Mesenchymal stem cell (in vitro differentiated cells and primary cell): Measurements from ENCODE around the gene GPC1.

Experiments
- DNase-seq: peaks from one replicate; pipeline ENCODE4 v3.0.0-alpha.2; 2013
- H2AFZ ChIP-seq: one replicate; pipeline ENCODE4 v1.6.1; 2013; ENCODE audit warnings: low read depth, mild to moderate bottlenecking, control low read depth, inconsistent platforms, low read length, moderate library complexity
- H2AK5ac ChIP-seq: 2 replicates; pipeline ENCODE4 v1.6.1; 2013; ENCODE audit warnings: low read length, moderate library complexity, mild to moderate bottlenecking, inconsistent platforms; ENCODE audit not compliant: severe bottlenecking
- H2BK120ac ChIP-seq: one replicate; pipeline ENCODE4 v1.6.1; 2013; ENCODE audit warnings: low read depth, mild to moderate bottlenecking, inconsistent platforms, low read length, moderate library complexity
- H2BK12ac ChIP-seq, 2 experiments: one replicate each; pipeline ENCODE4 v1.6.1; 2013; ENCODE audit warnings: inconsistent platforms in 2 of 2, low read length in 2 of 2, mild to moderate bottlenecking in 2 of 2, moderate library complexity in 2 of 2, control low read depth in 1 of 2
- H2BK15ac ChIP-seq: one replicate; pipeline ENCODE4 v1.6.1; 2013; ENCODE audit warnings: mild to moderate bottlenecking, low read depth, inconsistent platforms; ENCODE audit not compliant: poor library complexity, severe bottlenecking
- H2BK5ac ChIP-seq: 2 replicates; pipeline ENCODE4 v1.6.1; 2013; ENCODE audit warnings: low read depth, mild to moderate bottlenecking, low read length, control low read depth, inconsistent platforms; ENCODE audit not compliant: poor library complexity, severe bottlenecking
- H3K14ac ChIP-seq, 2 experiments: one replicate each; pipeline ENCODE4 v1.6.1; 2013; ENCODE audit warnings: inconsistent platforms in 2 of 2, low read length in 2 of 2, control low read depth in 1 of 2, mild to moderate bottlenecking in 1 of 2, moderate library complexity in 1 of 2
- H3K18ac ChIP-seq, 2 experiments: one replicate each; pipeline ENCODE4 v1.6.1; 2013; ENCODE audit warnings: inconsistent platforms in 2 of 2, low read length in 2 of 2, control low read depth in 1 of 2, low read depth in 1 of 2, mild to moderate bottlenecking in 1 of 2
- H3K23ac ChIP-seq, 2 experiments: one replicate each; pipeline ENCODE4 v1.6.1; 2013; ENCODE audit warnings: inconsistent platforms in 2 of 2, low read length in 2 of 2, mild to moderate bottlenecking in 2 of 2, moderate library complexity in 2 of 2, control low read depth in 1 of 2
- H3K27ac ChIP-seq: 2 replicates; pipeline ENCODE4 v1.5.1; 2013; ENCODE audit warnings: mild to moderate bottlenecking, moderate library complexity, low read length, control low read depth, inconsistent platforms; ENCODE audit not compliant: poor library complexity, severe bottlenecking
- H3K27me3 ChIP-seq, 2 experiments: 2 replicates each; pipeline versions ENCODE4 v1.6.1 to v1.7.0; 2013; ENCODE audit warnings: low read length in 2 of 2, mild to moderate bottlenecking in 2 of 2, moderate library complexity in 2 of 2, control low read depth in 1 of 2, inconsistent platforms in 1 of 2; ENCODE audit not compliant: control insufficient read depth in 1 of 2, insufficient read depth in 1 of 2
- H3K36me3 ChIP-seq, 2 experiments: 2 replicates each; pipeline versions ENCODE4 v1.6.1 to v1.7.0; 2013; ENCODE audit warnings: low read length in 2 of 2, control low read depth in 1 of 2, inconsistent platforms in 1 of 2, low read depth in 1 of 2, mild to moderate bottlenecking in 1 of 2; ENCODE audit not compliant: insufficient read depth in 2 of 2, control insufficient read depth in 1 of 2
- H3K4ac ChIP-seq, 2 experiments: one replicate each; pipeline ENCODE4 v1.6.1; 2013; ENCODE audit warnings: inconsistent platforms in 2 of 2, low read length in 2 of 2, mild to moderate bottlenecking in 2 of 2, moderate library complexity in 2 of 2, control low read depth in 1 of 2, low read depth in 1 of 2
- H3K4me1 ChIP-seq: 2 replicates; pipeline ENCODE4 v1.6.1; 2013; ENCODE audit warnings: low read depth, low read length, control low read depth; ENCODE audit not compliant: control insufficient read depth, insufficient read depth
- H3K4me2 ChIP-seq: 2 replicates; pipeline ENCODE4 v1.6.1; 2013; ENCODE audit warnings: low read length, mild to moderate bottlenecking, inconsistent platforms; ENCODE audit not compliant: poor library complexity, severe bottlenecking
- H3K4me3 ChIP-seq, 2 experiments: 2 replicates each; pipeline versions ENCODE4 v1.5.1 to v1.7.0; 2013; ENCODE audit warnings: low read length in 2 of 2, mild to moderate bottlenecking in 2 of 2, control low read depth in 1 of 2, low read depth in 1 of 2; ENCODE audit not compliant: insufficient read depth in 1 of 2
- H3K79me1 ChIP-seq: replicated peaks from 2 replicates; pipeline ENCODE4 v1.6.1; 2013; ENCODE audit warnings: mild to moderate bottlenecking, control low read depth, low read length, inconsistent platforms; ENCODE audit not compliant: poor library complexity, severe bottlenecking
- H3K9ac ChIP-seq: 2 replicates; pipeline ENCODE4 v1.7.0; 2013; ENCODE audit warnings: mild to moderate bottlenecking, low read length, moderate library complexity
- H3K9me3 ChIP-seq: 2 replicates; pipeline ENCODE4 v1.7.0; 2013; ENCODE audit warnings: mild to moderate bottlenecking, low read length; ENCODE audit not compliant: control insufficient read depth
- H4K8ac ChIP-seq: one replicate; pipeline ENCODE4 v1.6.1; 2013; ENCODE audit warnings: inconsistent platforms, mild to moderate bottlenecking, low read length, moderate library complexity
- H4K91ac ChIP-seq: one replicate; pipeline ENCODE4 v1.6.1; 2013; ENCODE audit warnings: mild to moderate bottlenecking, low read length, inconsistent platforms
- WGBS: methylation state at CpG from one replicate; pipeline ENCODE4 v1.1.7; 2013; ENCODE audit warnings: mixed read lengths; 5-methylcytosine and 5-hydroxymethylcytosine counted together

The GPC1 gene

GRCh38 chr2:240436683-240437550, 1.5 kb downstream of the GPC1 start:
- Histone ChIP-seq H3K4ac (no peak overlapping the region), H2BK120ac (no peak overlapping the region), H3K4me3 (peak overlapping the region; percentile 70 to 79), H3K4me2 (peak overlapping the region; percentile 87), H3K36me3 (peaks cover 0 to 16% of the 10 kb centered on the region in 2 experiments), H3K9ac (peak overlapping the region; percentile 81), H2BK15ac (no peak overlapping the region), H3K27me3 (peaks cover 0 to 4% of the 10 kb centered on the region in 2 experiments), H3K23ac (peak overlapping the region; percentile 63 to 84), H4K8ac (no peak overlapping the region), H3K14ac (no peak overlapping the region), H4K91ac (no peak overlapping the region), H3K4me1 (peaks cover 37% of the 10 kb centered on the region), H2BK12ac (no peak overlapping the region), H2BK5ac (no peak overlapping the region), H3K9me3 (no peaks in the 10 kb centered on the region), H3K27ac (no peak overlapping the region), H3K18ac (no peak overlapping the region), H3K79me1 (peaks cover 44% of the 10 kb centered on the region), H2AFZ (no peak overlapping the region), H2AK5ac (no peak overlapping the region)
- DNase-seq, result peak; percentile 33
- 31% methylated on average over 43 of the region's 45 CpGs for WGBS

- Histone ChIP-seq H3K4me3 (peak overlapping the region in 1 of 2 experiments; percentile 79), H3K23ac (no peak overlapping the region), H3K79me1 (peaks cover 50% of the 10 kb centered on the region), H3K4ac (no peak overlapping the region), H2BK12ac (no peak overlapping the region), H2BK15ac (no peak overlapping the region), H3K18ac (no peak overlapping the region), H2AFZ (no peak overlapping the region), H2AK5ac (no peak overlapping the region), H3K27me3 (peaks cover 0 to 4% of the 10 kb centered on the region in 2 experiments), H2BK5ac (no peak overlapping the region), H3K14ac (peak overlapping the region in 1 of 2 experiments; percentile 35), H4K91ac (no peak overlapping the region), H3K36me3 (peaks cover 0 to 22% of the 10 kb centered on the region in 2 experiments), H3K4me2 (no peak overlapping the region), H3K9ac (peak overlapping the region; percentile 81), H3K9me3 (no peaks in the 10 kb centered on the region), H3K27ac (no peak overlapping the region), H2BK120ac (no peak overlapping the region), H3K4me1 (peaks cover 37% of the 10 kb centered on the region), H4K8ac (no peak overlapping the region)
- DNase-seq, result no peak
- 100% methylated on average over 2 of the region's 2 CpGs for WGBS
Observed at GRCh38 chr2:240437551-240437860, 2.0 kb downstream of the GPC1 start.

- Histone ChIP-seq H3K23ac (no peak overlapping the region), H3K9ac (peak overlapping the region; percentile 81), H3K4me2 (no peak overlapping the region), H3K4ac (no peak overlapping the region), H3K9me3 (no peaks in the 10 kb centered on the region), H2BK15ac (no peak overlapping the region), H3K18ac (peak overlapping the region in 1 of 2 experiments; percentile 3), H3K27me3 (peaks cover 0 to 4% of the 10 kb centered on the region in 2 experiments), H2BK5ac (no peak overlapping the region), H3K27ac (no peak overlapping the region), H2AFZ (no peak overlapping the region), H2BK12ac (peak overlapping the region in 1 of 2 experiments; percentile 47), H3K4me3 (peak overlapping the region in 1 of 2 experiments; percentile 79), H3K79me1 (peaks cover 51% of the 10 kb centered on the region), H3K36me3 (peaks cover 0 to 24% of the 10 kb centered on the region in 2 experiments), H2BK120ac (no peak overlapping the region), H3K14ac (peak overlapping the region in 1 of 2 experiments; percentile 35), H3K4me1 (peaks cover 37% of the 10 kb centered on the region), H4K91ac (no peak overlapping the region), H4K8ac (no peak overlapping the region), H2AK5ac (no peak overlapping the region)
- peak; percentile 67 for DNase-seq
- 30% methylated on average over 22 of the region's 24 CpGs for WGBS
Observed at GRCh38 chr2:240437861-240438809, 2.7 kb downstream of the GPC1 start.
